KMS-11 (cell line): ENCODE data around the gene TESPA1.

ENCODE experiments used
- H2AFZ ChIP-seq: fragments of 200-600 bp; sonication (generic); 2 replicates; pipeline ENCODE4 v1.6.1; 2016; ENCODE audit warnings: antibody characterized with exemption, mixed run types, low read depth
- H3K27ac ChIP-seq: fragments of 200-600 bp; sonication (generic); 2 replicates; pipeline ENCODE4 v1.6.1; 2016; ENCODE audit warnings: mild to moderate bottlenecking, mixed run types
- H3K27me3 ChIP-seq: fragments of 200-600 bp; sonication (generic); 2 replicates; pipeline ENCODE4 v1.6.1; 2017; ENCODE audit warnings: mild to moderate bottlenecking, low read depth, mixed run types, moderate library complexity; ENCODE audit not compliant: insufficient read depth
- H3K36me3 ChIP-seq: fragments of 200-600 bp; sonication (generic); 2 replicates; pipeline ENCODE4 v1.6.1; 2017; ENCODE audit warnings: mild to moderate bottlenecking, mixed run types; ENCODE audit not compliant: insufficient read depth
- H3K4me1 ChIP-seq: fragments of 200-600 bp; sonication (generic); 2 replicates; pipeline ENCODE4 v1.6.1; 2016; ENCODE audit warnings: mild to moderate bottlenecking, low read depth, mixed run types; ENCODE audit not compliant: poor library complexity, severe bottlenecking
- H3K4me2 ChIP-seq: fragments of 200-600 bp; sonication (generic); 2 replicates; pipeline ENCODE4 v1.7.0; 2016; ENCODE audit warnings: mild to moderate bottlenecking, mixed run types
- H3K4me3 ChIP-seq: fragments of 200-600 bp; sonication (generic); IDR thresholded peaks from 2 replicates; pipeline ENCODE4 v1.6.1; 2017; ENCODE audit warnings: low read depth, low read length, mixed read lengths; ENCODE audit not compliant: insufficient read depth
- H3K79me2 ChIP-seq: fragments of 200-600 bp; sonication (generic); 2 replicates; pipeline ENCODE4 v1.6.1; 2016; ENCODE audit warnings: low read depth, mixed run types; ENCODE audit not compliant: insufficient read depth
- H3K9ac ChIP-seq: fragments of 200-600 bp; sonication (generic); 2 replicates; pipeline ENCODE4 v1.6.1; 2016; ENCODE audit warnings: mild to moderate bottlenecking, mixed run types
- H4K20me1 ChIP-seq: fragments of 200-600 bp; sonication (generic); 2 replicates; pipeline ENCODE4 v1.6.1; 2016; ENCODE audit warnings: mild to moderate bottlenecking, mixed run types; ENCODE audit not compliant: insufficient read depth
- CTCF ChIP-seq: fragments of 200-600 bp; sonication (generic); conservative IDR thresholded peaks from 2 replicates; pipeline ENCODE4 v1.6.1; 2017; ENCODE audit warnings: low read depth, mild to moderate bottlenecking, antibody characterized with exemption, low read length, moderate library complexity, mixed read lengths

Gene TESPA1

GRCh38 chr12:54974279-54974678 lies 10.3 kb downstream of the TESPA1 start:
- H3K79me2 ChIP-seq = no peaks in the 10 kb centered on the region
- no peaks in the 10 kb centered on the region for H3K4me1 ChIP-seq
- H2AFZ ChIP-seq = no peak overlapping the region
- H4K20me1 ChIP-seq = no peaks in the 10 kb centered on the region
- no peak overlapping the region for H3K4me2 ChIP-seq
- H3K36me3 ChIP-seq = no peaks in the 10 kb centered on the region
- no peaks in the 10 kb centered on the region for H3K27me3 ChIP-seq
- no peak overlapping the region for H3K27ac ChIP-seq
- no peak for TF ChIP-seq CTCF
- no peak overlapping the region for H3K4me3 ChIP-seq
- no peak overlapping the region for H3K9ac ChIP-seq

- Histone ChIP-seq H3K4me2 (no peak overlapping the region), H4K20me1 (no peaks in the 10 kb centered on the region), H3K27me3 (no peaks in the 10 kb centered on the region), H2AFZ (no peak overlapping the region), H3K79me2 (no peaks in the 10 kb centered on the region), H3K36me3 (no peaks in the 10 kb centered on the region), H3K4me3 (no peak overlapping the region), H3K27ac (no peak overlapping the region), H3K9ac (no peak overlapping the region), H3K4me1 (no peaks in the 10 kb centered on the region)
- TF ChIP-seq CTCF = no peak
Observed at GRCh38 chr12:54973556-54973955, 11.0 kb downstream of the TESPA1 start.

GRCh38 chr12:54970741-54971140 lies 13.8 kb downstream of the TESPA1 start:
- Histone ChIP-seq H3K36me3 (no peaks in the 10 kb centered on the region), H3K27me3 (no peaks in the 10 kb centered on the region), H3K4me2 (no peak overlapping the region), H2AFZ (no peak overlapping the region), H3K4me1 (no peaks in the 10 kb centered on the region), H3K79me2 (no peaks in the 10 kb centered on the region), H4K20me1 (no peaks in the 10 kb centered on the region), H3K9ac (no peak overlapping the region), H3K27ac (no peak overlapping the region), H3K4me3 (no peak overlapping the region)
- no peak for TF ChIP-seq CTCF

- no peak overlapping the region for H3K27ac ChIP-seq
- H3K4me1 ChIP-seq = no peaks in the 10 kb centered on the region
- no peak overlapping the region for H3K4me2 ChIP-seq
- H3K4me3 ChIP-seq = no peak overlapping the region
- H3K27me3 ChIP-seq = no peaks in the 10 kb centered on the region
- no peaks in the 10 kb centered on the region for H3K79me2 ChIP-seq
- H3K9ac ChIP-seq = no peak overlapping the region
- no peaks in the 10 kb centered on the region for H3K36me3 ChIP-seq
- no peaks in the 10 kb centered on the region for H4K20me1 ChIP-seq
- no peak for TF ChIP-seq CTCF
- no peak overlapping the region for H2AFZ ChIP-seq
Observed at GRCh38 chr12:54968181-54968730, 16.3 kb downstream of the TESPA1 start.
